AG04450 (cell line): ENCODE data around the gene GPS1. TPM values are rescaled to one million over a fixed set of nuclear protein-coding genes. Genes with fewer than 3 reads are reported as not detected.

Source experiments
- CTCF ChIA-PET: fragments of 300-600, 350-600 bp; formaldehyde crosslinking; extraction: SDS; loops from one replicate; lab custom pipeline; 2022; ENCODE audit warnings: antibody characterized with exemption, inconsistent platforms; lab: Charles Lee
- POLR2A ChIA-PET: fragments of 350-600 bp; formaldehyde crosslinking; extraction: SDS; loops from one replicate; lab custom pipeline; 2021; ENCODE audit warnings: antibody characterized with exemption, inconsistent platforms; lab: Yijun Ruan, JAX
- DNase-seq: peaks from one replicate; pipeline ENCODE4 v3.0.0-alpha.2; 2011; ENCODE audit warnings: low read depth, low spot score
- H3K27ac ChIP-seq: one replicate; pipeline ENCODE4 v1.5.1; 2012; ENCODE audit warnings: low read depth, low read length, control low read depth
- H3K27me3 ChIP-seq: one replicate; pipeline ENCODE4 v1.6.0; 2012; ENCODE audit warnings: low read length; ENCODE audit not compliant: control insufficient read depth, insufficient read depth
- H3K4me3 ChIP-seq: 2 replicates; pipeline ENCODE4 v1.5.1; 2011; ENCODE audit warnings: mild to moderate bottlenecking, low read depth, low read length, control low read depth
- H3K9me3 ChIP-seq: 2 replicates; pipeline ENCODE4 v1.5.1; 2012; ENCODE audit warnings: low read length; ENCODE audit not compliant: control insufficient read depth, insufficient read depth
- polyA plus RNA-seq: library from polyadenylated mRNA; depleted of rRNA; stranded (reverse); fragments of >200 nt; gene quantifications from 2 replicates; pipeline ENCODE4 v1.2.3, GENCODE V29; 2011
- TF ChIP-seq, protein P1 (sequence below): IDR thresholded peaks from 2 replicates; pipeline ENCODE4 v1.5.1; 2011; ENCODE audit warnings: low read depth, low read length, control low read depth, inconsistent platforms

The GPS1 gene
- polyA plus RNA-seq, 1 experiment = 63.1 TPM

DNA sequence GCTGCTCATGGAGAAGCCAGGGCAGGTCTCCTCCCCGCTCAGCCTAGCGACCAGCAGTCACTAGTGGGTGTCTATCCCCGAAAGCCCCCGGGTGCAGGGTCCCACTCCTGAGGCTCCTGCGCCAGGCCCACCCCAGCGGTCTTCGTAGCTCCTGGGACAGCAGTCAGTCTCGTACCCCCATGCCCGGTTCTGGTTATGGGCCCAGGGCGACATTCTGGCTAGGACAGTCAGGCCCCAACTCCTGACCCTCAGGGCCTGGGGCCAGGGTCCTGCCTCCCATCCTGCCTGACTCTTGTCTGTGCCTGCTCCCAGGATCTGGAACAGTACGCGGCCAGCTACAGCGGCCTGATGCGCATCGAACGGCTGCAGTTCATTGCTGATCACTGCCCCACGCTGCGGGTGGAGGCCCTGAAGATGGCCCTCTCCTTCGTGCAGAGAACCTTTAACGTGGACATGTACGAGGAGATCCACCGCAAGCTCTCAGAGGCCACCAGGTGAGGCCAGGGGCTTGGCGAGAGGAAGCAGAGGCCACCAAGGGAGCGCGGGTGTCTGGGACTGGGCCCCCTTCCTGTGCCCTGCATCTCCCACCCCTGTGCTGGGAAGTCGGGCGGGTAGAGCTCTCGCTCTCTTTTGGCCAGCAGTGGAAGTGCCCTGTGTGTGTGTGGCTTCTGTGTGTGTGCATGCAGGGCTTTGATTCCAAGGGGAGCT, 2.0 kb downstream of the GPS1 start:
- peak overlapping the region; percentile 13; the same call in 1 of the 2 replicates for H3K4me3 ChIP-seq

DNA sequence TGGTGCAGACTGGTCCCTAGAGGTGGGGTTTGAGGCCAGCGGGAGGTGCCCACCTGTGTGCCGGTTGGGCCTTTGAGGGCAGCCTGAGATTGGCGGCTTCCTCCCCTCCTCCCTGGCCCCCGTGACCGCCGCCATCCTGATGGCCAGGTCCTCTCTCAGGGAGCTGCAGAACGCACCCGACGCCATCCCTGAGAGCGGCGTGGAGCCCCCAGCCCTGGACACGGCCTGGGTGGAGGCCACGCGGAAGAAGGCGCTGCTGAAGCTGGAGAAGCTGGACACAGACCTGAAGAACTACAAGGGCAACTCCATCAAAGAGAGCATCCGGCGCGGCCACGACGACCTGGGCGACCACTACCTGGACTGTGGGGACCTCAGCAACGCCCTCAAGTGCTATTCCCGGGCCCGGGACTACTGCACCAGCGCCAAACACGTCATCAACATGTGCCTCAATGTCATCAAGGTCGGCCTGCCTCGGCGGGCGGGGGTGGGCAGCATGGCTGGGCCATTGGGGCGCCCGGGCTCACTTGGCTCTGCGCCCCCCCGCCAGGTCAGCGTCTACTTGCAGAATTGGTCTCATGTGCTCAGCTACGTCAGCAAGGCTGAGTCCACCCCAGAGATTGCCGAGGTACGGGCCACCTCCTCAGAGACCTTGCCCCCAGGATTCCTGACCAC, 2.8 kb downstream of the GPS1 start:
- no peak for DNase-seq
- H3K4me3 ChIP-seq = no peak overlapping the region
- H3K27me3 ChIP-seq = no peaks in the 10 kb centered on the region
- no peak overlapping the region for H3K27ac ChIP-seq
- TF ChIP-seq, protein P1, sequence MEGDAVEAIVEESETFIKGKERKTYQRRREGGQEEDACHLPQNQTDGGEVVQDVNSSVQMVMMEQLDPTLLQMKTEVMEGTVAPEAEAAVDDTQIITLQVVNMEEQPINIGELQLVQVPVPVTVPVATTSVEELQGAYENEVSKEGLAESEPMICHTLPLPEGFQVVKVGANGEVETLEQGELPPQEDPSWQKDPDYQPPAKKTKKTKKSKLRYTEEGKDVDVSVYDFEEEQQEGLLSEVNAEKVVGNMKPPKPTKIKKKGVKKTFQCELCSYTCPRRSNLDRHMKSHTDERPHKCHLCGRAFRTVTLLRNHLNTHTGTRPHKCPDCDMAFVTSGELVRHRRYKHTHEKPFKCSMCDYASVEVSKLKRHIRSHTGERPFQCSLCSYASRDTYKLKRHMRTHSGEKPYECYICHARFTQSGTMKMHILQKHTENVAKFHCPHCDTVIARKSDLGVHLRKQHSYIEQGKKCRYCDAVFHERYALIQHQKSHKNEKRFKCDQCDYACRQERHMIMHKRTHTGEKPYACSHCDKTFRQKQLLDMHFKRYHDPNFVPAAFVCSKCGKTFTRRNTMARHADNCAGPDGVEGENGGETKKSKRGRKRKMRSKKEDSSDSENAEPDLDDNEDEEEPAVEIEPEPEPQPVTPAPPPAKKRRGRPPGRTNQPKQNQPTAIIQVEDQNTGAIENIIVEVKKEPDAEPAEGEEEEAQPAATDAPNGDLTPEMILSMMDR = no peak
- peaks cover 4% of the 10 kb centered on the region; the same call in 1 of the 2 replicates for H3K9me3 ChIP-seq
- ChIA-PET CTCF (interaction anchor here (1.3 kb wide), 1 partner anchor 24 kb away, joined by 5 read pairs; no protein-coding TSS in a partner anchor), POLR2A (no interaction called here)

More for the DNA sequence above, 2.0 kb downstream of the GPS1 start:
- CTCF ChIA-PET = interaction anchor here (1.3 kb wide), 1 partner anchor 23 kb away, joined by 5 read pairs; no protein-coding TSS in a partner anchor
- DNase-seq = no peak
- no peaks in the 10 kb centered on the region for H3K27me3 ChIP-seq
- no peak overlapping the region for H3K27ac ChIP-seq
- H3K9me3 ChIP-seq = peaks cover 4% of the 10 kb centered on the region; the same call in 1 of the 2 replicates
- TF ChIP-seq, protein P1 = no peak
- POLR2A ChIA-PET = no interaction called here

DNA sequence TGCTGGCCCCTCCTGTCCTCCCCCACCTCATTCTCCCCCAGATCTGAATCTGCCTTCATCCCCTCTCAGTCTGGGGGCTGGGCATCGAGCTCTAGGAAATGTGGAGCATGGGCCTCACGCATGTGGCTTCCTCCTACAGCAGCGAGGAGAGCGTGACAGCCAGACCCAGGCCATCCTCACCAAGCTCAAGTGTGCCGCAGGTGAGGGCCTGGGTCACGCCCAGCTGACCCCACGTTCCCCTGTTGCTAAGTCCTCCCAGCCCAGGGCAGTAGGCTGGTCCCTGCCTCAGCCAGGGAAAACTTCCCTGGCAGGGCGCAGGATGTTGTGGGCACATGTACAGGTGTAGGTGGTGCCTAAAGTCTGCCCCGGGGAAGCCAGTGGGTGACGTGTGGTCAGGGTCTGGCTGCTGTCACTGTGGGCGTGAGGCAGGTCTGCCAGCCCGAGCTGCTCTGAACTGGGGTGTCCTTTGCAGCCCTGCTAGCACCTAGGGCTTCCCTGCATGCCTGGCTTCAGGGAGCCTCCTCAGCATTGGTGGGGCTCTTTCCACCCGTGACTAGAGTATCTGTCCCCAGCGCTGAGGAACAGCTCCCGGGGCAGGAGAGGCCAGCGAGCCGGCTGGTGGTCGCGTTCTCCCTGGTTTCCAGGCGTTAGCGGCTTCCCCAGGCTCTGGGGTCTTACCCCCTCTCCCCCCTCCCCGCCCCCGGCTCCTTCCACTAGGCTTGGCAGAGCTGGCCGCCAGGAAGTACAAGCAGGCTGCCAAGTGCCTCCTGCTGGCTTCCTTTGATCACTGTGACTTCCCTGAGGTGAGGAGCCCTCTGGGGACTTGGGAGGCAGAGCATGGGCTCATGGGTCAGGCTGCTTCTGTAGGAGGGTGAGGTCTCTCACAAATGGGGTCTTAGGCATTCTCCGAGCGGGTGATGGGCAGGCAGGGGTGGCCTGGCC, 3.6 kb downstream of the GPS1 start:
- Histone ChIP-seq H3K27ac (no peak overlapping the region), H3K27me3 (no peaks in the 10 kb centered on the region), H3K4me3 (no peak overlapping the region), H3K9me3 (peaks cover 4% of the 10 kb centered on the region; the same call in 1 of the 2 replicates)
- ChIA-PET CTCF (interaction anchor here (1.3 kb wide), 1 partner anchor 25 kb away, joined by 5 read pairs; no protein-coding TSS in a partner anchor), POLR2A (interaction anchor here (1.0 kb wide), 1 partner anchor 10 kb away, joined by 3 read pairs; no protein-coding TSS in a partner anchor)
- no peak for DNase-seq
- TF ChIP-seq, protein P1 = no peak

GRCh38 chr17:82055965-82056728, 4.4 kb downstream of the GPS1 start:
- Histone ChIP-seq H3K4me3 (no peak overlapping the region), H3K9me3 (no peaks in the 10 kb centered on the region; the same call in 1 of the 2 replicates), H3K27me3 (no peaks in the 10 kb centered on the region), H3K27ac (no peak overlapping the region)
- no peak for DNase-seq
- ChIA-PET CTCF (no interaction called here), POLR2A (interaction anchor here (1.0 to 1.1 kb wide), 2 partner anchors 9 to 20 kb away, joined by 3 read pairs; no protein-coding TSS in a partner anchor)
- TF ChIP-seq, protein P1 = no peak
